Mononuclear cell (primary cell): Measurements from ENCODE around the gene DYDC1. TPM values are rescaled to one million over a fixed set of nuclear protein-coding genes. Genes with fewer than 3 reads are reported as not detected.
"Not testable (repeated sequence)": the region's sequence is repeated elsewhere in the genome, so short reads cannot be mapped to it uniquely, and the experiment has no call there.

Source experiments
- H3K27me3 ChIP-seq: 2 replicates; pipeline ENCODE4 v1.6.0; 2011; ENCODE audit warnings: low read length, control low read depth; ENCODE audit not compliant: insufficient read depth
- H3K4me1 ChIP-seq: 2 replicates; pipeline ENCODE4 v1.5.1; 2011; ENCODE audit warnings: mild to moderate bottlenecking, low read length, control low read depth; ENCODE audit not compliant: insufficient read depth
- H3K4me3 ChIP-seq: 2 replicates; pipeline ENCODE4 v1.5.1; 2011; ENCODE audit warnings: mild to moderate bottlenecking, low read length, moderate library complexity
- H3K9me3 ChIP-seq: 2 replicates; pipeline ENCODE4 v1.5.1; 2011; ENCODE audit warnings: low read depth, mild to moderate bottlenecking, control low read depth, low read length
- total RNA-seq: library from RNA; depleted of rRNA; stranded (reverse); fragments of >200 nt; gene quantifications from one replicate; pipeline ENCODE4 v1.2.3, GENCODE V29; 2012

The DYDC1 gene
- total RNA-seq, 1 donor, result not detected

DNA sequence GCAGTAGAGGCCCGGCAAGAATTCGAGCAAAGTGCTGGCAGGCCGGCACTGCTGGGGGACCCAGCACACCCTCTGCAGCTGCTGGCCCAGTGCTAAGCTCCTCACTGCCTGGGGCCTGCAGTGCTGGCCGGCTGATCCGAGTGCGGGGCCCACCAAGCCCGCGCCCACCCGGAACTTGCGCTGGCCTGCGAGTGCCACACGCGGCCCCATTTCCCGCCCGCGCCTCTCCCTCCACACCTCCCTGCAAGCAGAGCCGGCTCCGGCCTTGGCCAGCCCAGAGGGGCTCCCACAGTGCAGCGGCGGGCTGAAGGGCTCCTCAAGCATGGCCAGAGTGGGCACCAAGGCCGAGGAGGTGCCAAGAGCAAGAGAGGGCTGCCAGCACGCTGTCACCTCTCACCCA is 3.1 kb upstream of the DYDC1 start:
- Histone ChIP-seq H3K27me3 (peaks cover 18% of the 10 kb centered on the region), H3K4me1 (peaks cover 6% of the 10 kb centered on the region), H3K4me3 (no peak overlapping the region), H3K9me3 (no peaks in the 10 kb centered on the region)

DNA sequence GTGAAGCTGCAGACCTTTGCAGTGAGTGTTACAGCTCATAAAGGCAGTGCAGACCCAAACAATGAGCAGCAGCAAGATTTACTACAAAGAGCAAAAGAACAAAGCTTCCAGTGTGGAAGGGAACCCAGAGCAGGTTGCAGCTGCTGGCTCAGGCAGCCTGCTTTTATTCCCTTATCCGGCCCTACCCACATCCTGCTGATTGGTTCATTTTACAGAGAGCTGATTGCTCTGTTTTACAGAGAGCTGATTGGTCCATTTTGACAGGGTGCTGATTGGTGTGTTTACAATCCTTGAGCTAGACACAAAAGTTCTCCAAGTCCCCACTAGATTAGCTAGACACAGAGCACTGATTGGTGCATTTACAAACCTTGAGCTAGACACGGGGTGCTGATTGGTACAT is 2.4 kb upstream of the DYDC1 start:
- not testable (repeated sequence) for H3K9me3 ChIP-seq, H3K4me3 ChIP-seq, H3K4me1 ChIP-seq
- peaks cover 18% of the 10 kb centered on the region for H3K27me3 ChIP-seq

DNA sequence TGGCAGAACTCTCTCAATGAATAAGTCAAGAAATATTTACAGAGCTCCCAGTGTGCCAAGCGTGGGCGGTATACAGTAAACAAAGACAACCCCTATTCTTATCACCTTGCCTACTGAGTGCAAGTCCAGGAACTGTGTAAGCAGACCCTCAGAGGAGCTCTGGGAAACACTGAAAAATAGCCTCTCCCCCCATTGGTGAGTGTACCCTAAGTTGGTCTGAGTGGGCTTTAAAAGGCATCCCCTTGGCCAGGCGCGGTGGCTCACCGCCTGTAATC is 1.2 kb upstream of the DYDC1 start:
- Histone ChIP-seq H3K27me3 (peaks cover 18% of the 10 kb centered on the region), H3K9me3 (no peaks in the 10 kb centered on the region), H3K4me1 (peaks cover 6% of the 10 kb centered on the region), H3K4me3 (no peak overlapping the region)

DNA sequence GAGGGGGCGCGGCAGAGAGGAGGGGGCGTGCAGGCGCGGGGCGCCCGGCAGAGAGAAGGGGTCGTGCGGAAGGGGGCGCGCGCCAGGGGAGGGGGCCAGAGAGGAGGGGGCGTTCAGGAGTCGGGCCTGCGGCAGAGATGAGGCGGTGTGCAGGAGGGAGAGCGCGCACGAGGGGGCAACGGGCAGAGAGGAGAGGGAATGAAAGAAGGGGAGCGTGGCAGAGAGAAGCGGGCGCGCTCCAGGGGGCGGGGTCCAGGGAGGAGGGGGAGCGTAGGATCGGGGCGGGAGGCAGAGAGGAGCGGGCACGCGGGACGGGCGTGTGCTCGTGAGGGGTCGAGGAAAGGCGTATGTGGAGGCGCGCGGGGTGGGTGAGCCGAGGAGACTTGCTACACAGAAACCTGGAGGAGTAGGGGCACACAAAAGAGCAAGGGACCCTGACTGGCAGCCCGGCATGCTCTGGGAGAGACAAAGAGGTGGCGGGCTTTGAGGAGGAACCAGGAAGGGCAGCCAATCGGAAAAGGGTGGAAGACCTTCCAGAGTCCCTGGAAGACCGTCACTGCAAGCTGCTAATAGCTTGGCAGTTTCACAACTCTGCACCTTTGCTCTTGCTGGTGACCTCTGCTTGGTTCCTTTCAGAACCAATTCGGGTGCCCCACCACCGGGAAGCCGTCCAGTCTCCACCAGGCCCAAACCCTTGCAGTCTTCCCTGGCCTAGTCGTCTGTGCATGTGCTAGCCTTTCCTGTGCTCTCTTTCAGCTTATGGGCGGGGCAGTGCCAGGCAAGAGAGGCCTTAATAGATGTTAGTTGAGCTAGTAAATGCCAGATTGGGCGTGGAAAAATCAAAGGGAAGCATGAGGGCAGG is 665 bp upstream of the DYDC1 start:
- H3K4me1 ChIP-seq, result peaks cover 6% of the 10 kb centered on the region
- peaks cover 18% of the 10 kb centered on the region for H3K27me3 ChIP-seq
- H3K4me3 ChIP-seq, result no peak overlapping the region

DNA sequence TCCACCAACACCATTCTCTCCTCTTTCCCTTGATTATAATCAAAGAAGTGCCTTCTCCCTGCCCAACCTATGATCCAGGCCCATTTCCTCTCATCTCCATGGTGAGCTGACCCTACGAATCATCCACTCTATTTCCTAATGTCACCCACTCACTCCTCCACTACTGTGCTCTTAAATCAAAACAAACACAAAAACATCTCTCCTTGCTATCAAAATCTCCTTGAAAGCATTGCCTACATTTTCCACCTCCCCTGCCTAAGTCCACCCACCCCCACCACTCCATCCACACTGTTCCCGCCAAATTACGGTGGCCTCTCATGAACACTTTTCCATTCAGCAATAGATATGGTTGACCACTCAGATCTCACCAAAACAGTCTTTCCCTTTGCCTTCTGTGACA is 5.3 kb downstream of the DYDC1 start:
- H3K4me1 ChIP-seq, result peaks cover 1% of the 10 kb centered on the region
- H3K4me3 ChIP-seq, result no peak overlapping the region
- H3K9me3 ChIP-seq, result no peaks in the 10 kb centered on the region
- H3K27me3 ChIP-seq, result peaks cover 14% of the 10 kb centered on the region

More for the DNA sequence above, 665 bp upstream of the DYDC1 start:
- no peaks in the 10 kb centered on the region for H3K9me3 ChIP-seq

DNA sequence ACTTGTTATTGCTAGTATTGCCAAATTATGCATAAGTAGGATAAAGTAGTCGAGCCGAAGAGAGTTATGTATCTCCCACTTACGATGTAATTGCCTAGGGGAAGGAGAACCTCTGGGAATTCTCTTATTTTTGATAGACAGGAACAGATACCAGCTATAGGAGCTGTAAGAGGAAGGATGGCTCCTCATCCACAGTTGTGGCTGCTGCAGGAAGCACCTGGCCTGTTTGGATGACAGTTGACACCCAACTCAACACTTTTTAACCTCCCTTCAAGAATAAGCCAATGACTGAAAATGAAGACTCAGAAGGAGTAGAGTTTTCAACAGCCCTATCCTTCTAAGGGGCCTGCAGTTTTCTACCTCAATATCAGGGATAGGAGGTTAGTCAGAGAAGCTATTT is 6.3 kb downstream of the DYDC1 start:
- no peaks in the 10 kb centered on the region for H3K4me1 ChIP-seq
- H3K27me3 ChIP-seq, result peaks cover 5% of the 10 kb centered on the region
- H3K9me3 ChIP-seq, result no peaks in the 10 kb centered on the region
- no peak overlapping the region for H3K4me3 ChIP-seq

DNA sequence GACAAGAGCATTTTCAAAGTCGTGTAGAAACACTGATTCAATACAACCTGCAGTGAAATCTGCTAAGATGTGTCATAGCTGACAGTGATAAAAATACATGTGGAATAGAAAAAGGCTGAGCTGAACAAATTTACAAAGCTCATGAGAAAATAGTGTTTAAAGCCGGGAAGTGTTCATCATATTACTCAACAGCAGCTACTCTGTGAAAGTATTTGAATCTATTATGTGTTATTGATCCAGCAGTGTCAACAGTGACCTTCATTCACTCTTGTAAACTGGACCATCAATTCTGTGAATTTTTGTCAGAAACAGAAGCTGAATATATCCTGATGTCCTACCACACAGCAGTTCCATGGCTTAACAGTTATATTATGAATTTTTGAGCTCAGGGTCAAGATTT is 11.6 kb downstream of the DYDC1 start:
- Histone ChIP-seq H3K4me1 (no peaks in the 10 kb centered on the region), H3K27me3 (no peaks in the 10 kb centered on the region), H3K9me3 (no peaks in the 10 kb centered on the region), H3K4me3 (no peak overlapping the region)

DNA sequence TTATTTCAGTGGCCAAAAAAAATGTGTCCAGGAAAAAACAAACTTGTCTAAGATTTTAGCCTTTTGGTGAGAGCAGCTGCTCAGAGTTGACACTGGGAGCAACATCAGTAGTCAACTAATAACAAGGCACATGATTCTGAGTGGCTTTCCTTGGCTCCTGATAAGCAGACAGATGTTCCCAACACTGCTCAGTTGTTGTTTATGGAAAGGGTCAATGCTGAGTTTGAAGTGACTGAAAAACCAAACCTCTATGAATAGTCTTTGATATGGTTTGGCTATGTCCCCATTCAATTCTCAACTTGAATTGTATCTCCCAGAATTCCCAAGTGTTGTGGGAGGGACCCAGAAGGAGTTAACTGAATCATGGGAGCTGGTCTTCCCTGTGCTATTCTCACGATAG is 12.3 kb downstream of the DYDC1 start:
- no peaks in the 10 kb centered on the region for H3K4me1 ChIP-seq
- no peaks in the 10 kb centered on the region for H3K27me3 ChIP-seq
- H3K4me3 ChIP-seq, result no peak overlapping the region
- no peaks in the 10 kb centered on the region for H3K9me3 ChIP-seq

DNA sequence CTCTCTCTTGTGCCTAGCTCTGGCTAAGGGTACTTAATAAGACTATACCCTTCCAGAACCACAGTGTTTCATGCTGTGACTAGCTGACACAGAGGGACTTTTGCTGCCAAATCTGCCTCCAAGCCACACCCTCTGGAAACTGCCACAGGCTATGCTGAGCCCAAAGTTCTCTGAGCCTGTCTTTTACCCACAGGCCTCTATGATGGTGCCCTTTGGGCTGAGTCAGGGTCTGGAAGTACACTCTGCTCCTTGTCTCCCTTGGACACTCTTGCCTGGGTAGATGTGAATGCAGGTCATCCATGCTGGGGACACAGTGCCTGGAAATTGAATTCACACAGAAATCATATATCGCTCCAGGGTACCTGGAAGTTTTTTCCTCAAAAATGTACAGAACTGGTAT is 22.6 kb downstream of the DYDC1 start:
- Histone ChIP-seq H3K4me1 (no peaks in the 10 kb centered on the region), H3K4me3 (no peak overlapping the region), H3K9me3 (no peaks in the 10 kb centered on the region), H3K27me3 (peaks cover 3% of the 10 kb centered on the region)

DNA sequence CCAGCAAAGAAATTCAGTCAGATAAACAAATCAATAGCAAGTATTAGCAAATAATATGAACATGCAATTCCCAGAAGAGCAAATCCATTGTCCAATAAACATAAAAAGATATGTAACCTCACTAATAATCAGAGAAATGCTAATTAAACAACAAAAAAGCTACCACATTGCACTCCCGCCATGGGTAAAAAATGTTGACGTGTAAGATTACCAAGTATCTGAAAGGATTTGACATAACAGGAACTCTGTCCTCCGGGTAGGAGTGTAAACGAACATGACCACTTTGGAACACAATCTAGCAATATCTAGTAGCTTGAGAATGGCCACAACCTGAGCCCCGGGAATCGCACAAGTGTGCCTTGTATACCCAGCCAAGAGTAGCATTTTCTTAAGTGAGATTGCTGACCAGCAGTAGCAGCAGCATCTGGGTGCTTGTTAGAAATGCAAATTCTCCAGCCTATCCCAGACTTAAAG is 31.6 kb downstream of the DYDC1 start:
- H3K4me1 ChIP-seq, result no peaks in the 10 kb centered on the region
- no peak overlapping the region for H3K4me3 ChIP-seq
- H3K27me3 ChIP-seq, result peaks cover 3% of the 10 kb centered on the region
- no peaks in the 10 kb centered on the region for H3K9me3 ChIP-seq

DNA sequence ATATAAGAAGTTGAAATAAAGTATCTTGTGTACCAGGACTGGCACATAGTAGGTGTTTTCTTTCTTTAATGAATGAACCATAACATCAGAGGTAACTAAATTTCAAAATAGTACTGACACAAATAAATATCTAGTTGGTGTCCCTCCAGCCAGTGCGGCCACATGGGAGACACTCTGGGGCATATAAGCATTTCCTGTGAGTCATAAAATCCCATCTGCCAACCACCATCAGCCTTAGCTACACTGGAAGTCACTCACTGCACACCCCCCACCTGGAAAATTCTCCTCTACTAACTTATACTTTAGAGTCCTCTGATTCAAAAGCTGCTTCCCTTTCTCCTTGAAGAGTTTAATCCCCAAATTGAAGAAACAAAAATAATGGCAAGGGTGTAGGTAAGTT is 32.5 kb downstream of the DYDC1 start:
- Histone ChIP-seq H3K4me3 (no peak overlapping the region), H3K4me1 (no peaks in the 10 kb centered on the region), H3K9me3 (no peaks in the 10 kb centered on the region), H3K27me3 (no peaks in the 10 kb centered on the region)

DNA sequence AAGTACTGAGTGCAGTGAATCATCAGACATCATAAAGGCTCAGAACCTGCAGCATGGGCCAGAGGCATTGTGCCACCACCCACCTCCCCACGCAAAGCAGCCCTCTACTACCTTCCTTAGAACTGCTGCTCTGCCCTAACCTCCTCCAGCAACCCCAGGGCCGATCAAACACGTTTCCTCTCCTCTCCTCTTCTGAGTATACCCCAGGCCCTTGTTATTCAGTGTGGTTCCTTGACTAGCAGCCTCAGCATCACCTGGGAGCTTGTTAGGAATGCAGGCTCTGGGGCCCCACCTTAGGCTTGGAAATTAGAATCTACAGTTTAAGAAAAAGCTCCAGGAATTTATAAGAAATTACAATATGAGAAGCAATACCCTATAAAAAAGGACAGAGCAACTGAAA is 33.2 kb downstream of the DYDC1 start:
- Histone ChIP-seq H3K4me3 (no peak overlapping the region), H3K9me3 (no peaks in the 10 kb centered on the region), H3K4me1 (no peaks in the 10 kb centered on the region), H3K27me3 (no peaks in the 10 kb centered on the region)

DNA sequence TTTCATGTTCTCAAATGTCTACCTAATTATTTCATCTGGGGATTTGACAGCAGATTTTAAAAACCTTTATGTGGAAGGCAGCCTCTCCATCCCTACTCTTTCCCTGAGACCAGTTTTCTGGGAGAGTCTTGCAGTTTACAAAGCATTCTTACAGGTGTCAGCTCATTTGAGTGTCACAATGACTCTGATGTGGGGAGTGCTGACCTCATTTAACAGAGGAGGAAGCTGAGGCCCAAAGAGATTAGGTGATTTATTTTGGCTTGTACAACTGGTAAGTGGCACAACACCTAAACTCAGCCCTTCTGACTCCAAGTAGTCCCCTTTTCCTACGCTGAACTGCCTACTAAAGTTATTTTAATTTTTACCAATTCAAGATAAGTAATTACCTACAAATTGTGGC is 33.8 kb downstream of the DYDC1 start:
- no peaks in the 10 kb centered on the region for H3K27me3 ChIP-seq
- H3K4me3 ChIP-seq, result no peak overlapping the region
- H3K9me3 ChIP-seq, result no peaks in the 10 kb centered on the region

DNA sequence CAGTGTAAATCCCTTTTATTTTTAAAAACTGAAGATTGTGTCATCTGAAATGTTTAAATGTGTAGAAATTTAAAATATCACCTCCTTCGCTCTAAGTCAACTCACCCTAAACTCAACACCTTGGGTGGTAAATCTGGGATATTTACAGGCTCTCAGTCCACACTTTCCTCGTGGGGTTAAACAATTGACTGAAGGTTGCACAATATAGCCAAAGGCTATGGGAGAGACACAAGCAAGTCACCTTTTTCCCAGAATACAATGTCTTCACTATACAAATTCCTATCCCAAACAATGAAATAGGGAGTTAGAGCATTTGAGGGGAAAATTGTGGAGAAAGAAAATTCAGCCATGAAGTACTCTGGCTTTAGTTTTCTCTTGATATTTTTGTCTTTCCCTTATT is 34.4 kb downstream of the DYDC1 start:
- Histone ChIP-seq H3K27me3 (no peaks in the 10 kb centered on the region), H3K4me3 (no peak overlapping the region), H3K4me1 (no peaks in the 10 kb centered on the region), H3K9me3 (no peaks in the 10 kb centered on the region)

More for the DNA sequence above, 33.8 kb downstream of the DYDC1 start:
- no peaks in the 10 kb centered on the region for H3K4me1 ChIP-seq

DNA sequence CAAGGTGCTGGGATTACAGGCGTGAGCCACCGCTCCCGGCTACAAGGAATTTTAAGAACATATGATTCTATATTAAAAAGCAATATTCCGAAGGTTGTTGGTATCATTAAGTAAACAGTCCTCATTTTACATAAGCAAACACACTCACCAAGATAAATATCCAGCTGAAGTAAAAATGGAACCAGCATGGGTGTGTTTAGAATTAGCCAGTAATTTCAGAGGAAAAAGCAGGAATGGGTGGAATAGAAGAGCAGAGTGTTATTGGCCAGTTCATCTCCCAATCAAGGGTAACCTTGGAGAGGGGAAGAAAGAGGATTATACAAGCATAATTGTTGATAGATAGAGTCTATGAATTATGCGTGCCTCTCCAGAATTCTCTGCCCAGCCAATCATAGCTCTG is 35.4 kb downstream of the DYDC1 start:
- H3K4me1 ChIP-seq, result no peaks in the 10 kb centered on the region
- H3K9me3 ChIP-seq, result no peaks in the 10 kb centered on the region
- H3K27me3 ChIP-seq, result no peaks in the 10 kb centered on the region
- H3K4me3 ChIP-seq, result no peak overlapping the region

DNA sequence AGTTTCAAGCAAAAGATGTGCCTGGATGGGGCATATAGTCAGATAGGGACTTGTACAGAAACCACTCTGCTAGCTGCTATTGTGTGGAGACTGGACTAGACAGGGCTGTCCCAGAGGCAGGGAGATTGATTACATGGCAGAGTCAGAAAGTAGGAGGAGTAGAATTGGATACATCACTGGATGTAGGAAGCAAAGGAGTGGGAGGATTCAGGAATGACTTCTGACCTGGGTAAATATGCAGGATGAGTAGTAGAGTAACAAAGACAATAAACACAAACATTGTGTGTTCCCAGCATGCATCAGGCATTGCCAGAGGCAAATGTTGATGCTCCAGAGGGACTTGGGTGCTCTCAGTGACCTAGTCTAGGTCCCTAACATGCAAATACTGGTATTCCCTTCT is 36.2 kb downstream of the DYDC1 start:
- Histone ChIP-seq H3K4me3 (no peak overlapping the region), H3K9me3 (no peaks in the 10 kb centered on the region), H3K27me3 (no peaks in the 10 kb centered on the region), H3K4me1 (no peaks in the 10 kb centered on the region)
